AG09309 (cell line): Measurements from ENCODE around the gene TRANK1.

Experiments
- DNase-seq: peaks from one replicate; pipeline ENCODE4 v3.0.0-alpha.2; 2010; ENCODE audit warnings: low read depth
- H3K4me3 ChIP-seq: 2 replicates; pipeline ENCODE4 v1.5.1; 2011; ENCODE audit warnings: mild to moderate bottlenecking, low read depth, low read length, moderate library complexity; ENCODE audit not compliant: control insufficient read depth
- TF ChIP-seq, protein P1 (sequence below): IDR thresholded peaks from 2 replicates; pipeline ENCODE4 v1.5.1; 2011; ENCODE audit warnings: mild to moderate bottlenecking, low read depth, low read length, inconsistent platforms; ENCODE audit not compliant: insufficient read depth, control insufficient read depth; ENCODE audit errors: missing control alignments

TRANK1 gene

DNA sequence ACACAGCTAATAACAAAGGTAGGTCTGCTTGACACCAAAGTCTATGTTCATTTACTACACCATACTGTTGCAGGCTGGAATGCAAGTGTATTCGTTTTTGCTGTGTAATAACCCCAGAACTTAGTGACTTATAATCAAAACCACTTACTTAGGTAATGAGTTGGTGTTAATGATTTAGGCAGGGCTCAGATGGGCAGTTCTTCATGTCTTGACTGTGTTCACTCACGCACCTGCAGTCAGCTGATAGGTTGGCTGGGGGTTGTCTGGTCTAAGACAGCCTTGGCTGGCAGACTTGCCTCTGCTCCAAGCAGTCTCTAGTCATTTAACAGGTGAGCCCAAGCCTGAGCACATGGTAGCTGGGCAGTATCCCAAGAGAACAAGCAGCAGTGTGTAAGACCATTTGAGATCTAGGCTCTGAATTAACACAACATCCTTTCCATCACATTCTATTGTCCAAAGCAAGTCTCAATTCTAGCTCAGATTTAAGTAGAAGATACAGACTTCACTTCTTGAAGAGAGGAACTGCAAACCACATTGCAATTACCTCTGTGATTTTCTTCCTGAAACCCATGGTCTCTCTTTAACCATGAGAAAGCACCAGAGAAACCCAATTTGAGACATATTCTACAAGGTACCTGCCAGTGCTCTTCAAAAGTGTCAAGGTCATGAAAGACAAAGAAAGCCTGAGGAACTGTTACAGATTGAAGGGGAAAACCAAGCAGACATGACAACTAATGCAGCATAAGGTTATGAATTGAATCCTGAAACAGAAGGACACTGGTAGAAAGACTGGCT lies 167.2 kb downstream of the TRANK1 start:
- TF ChIP-seq, protein P1, sequence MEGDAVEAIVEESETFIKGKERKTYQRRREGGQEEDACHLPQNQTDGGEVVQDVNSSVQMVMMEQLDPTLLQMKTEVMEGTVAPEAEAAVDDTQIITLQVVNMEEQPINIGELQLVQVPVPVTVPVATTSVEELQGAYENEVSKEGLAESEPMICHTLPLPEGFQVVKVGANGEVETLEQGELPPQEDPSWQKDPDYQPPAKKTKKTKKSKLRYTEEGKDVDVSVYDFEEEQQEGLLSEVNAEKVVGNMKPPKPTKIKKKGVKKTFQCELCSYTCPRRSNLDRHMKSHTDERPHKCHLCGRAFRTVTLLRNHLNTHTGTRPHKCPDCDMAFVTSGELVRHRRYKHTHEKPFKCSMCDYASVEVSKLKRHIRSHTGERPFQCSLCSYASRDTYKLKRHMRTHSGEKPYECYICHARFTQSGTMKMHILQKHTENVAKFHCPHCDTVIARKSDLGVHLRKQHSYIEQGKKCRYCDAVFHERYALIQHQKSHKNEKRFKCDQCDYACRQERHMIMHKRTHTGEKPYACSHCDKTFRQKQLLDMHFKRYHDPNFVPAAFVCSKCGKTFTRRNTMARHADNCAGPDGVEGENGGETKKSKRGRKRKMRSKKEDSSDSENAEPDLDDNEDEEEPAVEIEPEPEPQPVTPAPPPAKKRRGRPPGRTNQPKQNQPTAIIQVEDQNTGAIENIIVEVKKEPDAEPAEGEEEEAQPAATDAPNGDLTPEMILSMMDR = no peak
- no peak overlapping the region for H3K4me3 ChIP-seq
- DNase-seq = no peak
